Activated CD4-positive, alpha-beta T cell treated with anti-CD3 and anti-CD28 coated beads, Interleukin-2, amount 10 ng/mL, durations not matched to agents 24 days and 14 days (primary cell): ENCODE data around the gene HPS1. TPM values are rescaled to one million over a fixed set of nuclear protein-coding genes. Genes with fewer than 3 reads are reported as not detected.

Source experiments
- DNase-seq: peaks from one replicate; pipeline ENCODE4 v3.0.0; 2022
- H3K27ac Mint-ChIP-seq: one replicate; pipeline ENCODE4 v1.8.0; 2022; ENCODE audit warnings: mild to moderate bottlenecking, mixed read lengths
- H3K27me3 Mint-ChIP-seq: one replicate; pipeline ENCODE4 v1.8.0; 2022; ENCODE audit warnings: mixed read lengths
- H3K36me3 Mint-ChIP-seq: one replicate; pipeline ENCODE4 v1.8.0; 2022; ENCODE audit warnings: low read depth, mild to moderate bottlenecking, mixed read lengths
- H3K4me1 Mint-ChIP-seq: one replicate; pipeline ENCODE4 v1.8.0; 2021; ENCODE audit warnings: mixed read lengths
- H3K4me3 Mint-ChIP-seq: one replicate; pipeline ENCODE4 v1.8.0; 2022; ENCODE audit warnings: mild to moderate bottlenecking, moderate library complexity, mixed read lengths
- H3K9me3 Mint-ChIP-seq: one replicate; pipeline ENCODE4 v1.8.0; 2021; ENCODE audit warnings: mixed read lengths
- intact Hi-C: fragments of 100-400 bp; cut with micrococcal nuclease; formaldehyde crosslinking; loops from one replicate; pipeline ENCODE4 v1.15.1; 2023
- total RNA-seq: library from RNA; stranded (reverse); gene quantifications from 2 replicates; pipeline ENCODE4 v1.2.3, GENCODE V29; 2022

Gene HPS1
- total RNA-seq, 1 donor from 2014 or later: 58.6 TPM

DNA sequence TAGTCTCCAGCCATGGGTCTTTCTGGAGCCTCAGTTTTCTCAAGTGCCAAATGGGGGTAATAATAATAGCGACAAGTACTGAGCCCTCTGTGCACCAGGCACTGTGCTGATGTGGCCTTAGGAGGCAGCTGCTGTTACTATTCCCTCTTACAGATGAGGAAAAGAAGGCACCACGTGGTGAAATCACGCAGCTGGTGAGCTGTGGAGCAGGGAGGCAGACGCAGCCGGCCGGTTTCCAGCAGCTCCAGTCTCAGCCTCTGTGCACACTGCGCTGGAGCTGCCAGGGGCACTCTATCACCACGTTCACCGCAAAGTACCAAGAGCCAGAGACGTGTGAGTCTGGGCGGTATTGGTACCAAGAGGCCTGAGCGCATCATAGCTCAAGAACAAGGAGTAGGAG lies 41.3 kb downstream of the HPS1 start:
- no peaks in the 10 kb centered on the region for H3K36me3 Mint-ChIP-seq
- intact Hi-C loops: no loop called here
- H3K4me3 Mint-ChIP-seq: no peak overlapping the region

DNA sequence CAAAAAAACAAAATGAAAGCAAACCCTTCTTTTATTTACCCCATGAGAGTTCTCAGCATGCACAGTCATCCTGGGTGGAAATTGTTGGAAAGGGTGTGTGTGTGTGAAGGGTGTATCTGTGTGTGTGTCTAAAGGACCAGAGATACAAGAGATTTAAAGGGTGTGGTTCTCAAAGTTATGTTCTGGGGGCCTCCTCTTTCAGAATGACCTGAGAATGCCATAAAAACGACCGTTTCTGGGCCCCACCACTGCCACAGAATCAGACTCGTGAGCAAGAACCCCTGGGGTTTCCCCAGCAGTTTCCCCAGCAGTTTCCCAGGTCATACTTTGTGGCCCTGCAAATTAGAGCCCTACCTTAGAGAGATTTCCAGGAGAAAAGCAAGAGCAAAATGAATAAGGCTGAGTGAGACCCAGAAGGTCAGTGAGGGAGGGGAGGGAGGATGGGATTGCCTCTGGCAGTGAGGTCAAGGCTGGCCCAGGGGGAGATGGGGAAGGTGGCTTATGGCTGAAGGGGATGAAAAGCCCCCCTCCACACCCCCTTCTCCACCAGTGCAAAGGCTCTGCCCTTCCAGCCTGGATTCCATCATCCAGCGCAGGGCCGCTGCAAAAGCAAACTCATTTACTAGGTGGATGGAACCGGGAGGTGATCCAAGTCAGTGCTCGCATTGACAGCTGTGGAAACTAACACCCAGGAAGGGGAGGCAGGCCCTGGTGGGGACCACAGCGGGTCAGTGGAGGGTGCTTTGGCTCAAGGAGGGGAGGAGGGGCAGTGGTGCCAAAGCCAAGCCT lies 42.0 kb downstream of the HPS1 start:
- intact Hi-C loops: no loop called here
- Mint-ChIP-seq H3K27ac (peak overlapping the region; percentile 77), H3K4me3 (peak overlapping the region; percentile 31), H3K36me3 (no peaks in the 10 kb centered on the region), H3K27me3 (no peaks in the 10 kb centered on the region), H3K4me1 (peaks cover 12% of the 10 kb centered on the region), H3K9me3 (no peaks in the 10 kb centered on the region)
- no peak for DNase-seq

More for the DNA sequence above, 41.3 kb downstream of the HPS1 start:
- Mint-ChIP-seq H3K9me3 (no peaks in the 10 kb centered on the region), H3K4me1 (peaks cover 12% of the 10 kb centered on the region), H3K27ac (no peak overlapping the region), H3K27me3 (no peaks in the 10 kb centered on the region)
- DNase-seq: no peak

GRCh38 chr10:98403812-98404504 lies 42.8 kb downstream of the HPS1 start:
- Mint-ChIP-seq H3K27me3 (no peaks in the 10 kb centered on the region), H3K4me1 (peaks cover 12% of the 10 kb centered on the region), H3K36me3 (no peaks in the 10 kb centered on the region), H3K4me3 (no peak overlapping the region), H3K9me3 (no peaks in the 10 kb centered on the region), H3K27ac (no peak overlapping the region)
- no peak for DNase-seq
- intact Hi-C loops: no loop called here

- intact Hi-C loops: no loop called here
- no peak overlapping the region for H3K4me3 Mint-ChIP-seq
Observed at GRCh38 chr10:98402931-98403718, 43.6 kb downstream of the HPS1 start.

GRCh38 chr10:98402478-98402877 lies 44.3 kb downstream of the HPS1 start:
- H3K36me3 Mint-ChIP-seq: no peaks in the 10 kb centered on the region
- peaks cover 12% of the 10 kb centered on the region for H3K4me1 Mint-ChIP-seq
- H3K27me3 Mint-ChIP-seq: no peaks in the 10 kb centered on the region
- H3K4me3 Mint-ChIP-seq: no peak overlapping the region
- H3K27ac Mint-ChIP-seq: no peak overlapping the region
- DNase-seq: no peak
- intact Hi-C loops: no loop called here
- no peaks in the 10 kb centered on the region for H3K9me3 Mint-ChIP-seq

More at GRCh38 chr10:98402931-98403718, 43.6 kb downstream of the HPS1 start:
- H3K9me3 Mint-ChIP-seq: no peaks in the 10 kb centered on the region
- peaks cover 12% of the 10 kb centered on the region for H3K4me1 Mint-ChIP-seq
- no peak overlapping the region for H3K27ac Mint-ChIP-seq
- no peak for DNase-seq
- no peaks in the 10 kb centered on the region for H3K36me3 Mint-ChIP-seq
- no peaks in the 10 kb centered on the region for H3K27me3 Mint-ChIP-seq

- Mint-ChIP-seq H3K27me3 (no peaks in the 10 kb centered on the region), H3K27ac (no peak overlapping the region), H3K4me3 (no peak overlapping the region), H3K36me3 (no peaks in the 10 kb centered on the region), H3K9me3 (no peaks in the 10 kb centered on the region), H3K4me1 (peaks cover 12% of the 10 kb centered on the region)
- intact Hi-C loops: no loop called here
- DNase-seq: no peak
Observed at GRCh38 chr10:98400482-98400881, 46.3 kb downstream of the HPS1 start.

DNA sequence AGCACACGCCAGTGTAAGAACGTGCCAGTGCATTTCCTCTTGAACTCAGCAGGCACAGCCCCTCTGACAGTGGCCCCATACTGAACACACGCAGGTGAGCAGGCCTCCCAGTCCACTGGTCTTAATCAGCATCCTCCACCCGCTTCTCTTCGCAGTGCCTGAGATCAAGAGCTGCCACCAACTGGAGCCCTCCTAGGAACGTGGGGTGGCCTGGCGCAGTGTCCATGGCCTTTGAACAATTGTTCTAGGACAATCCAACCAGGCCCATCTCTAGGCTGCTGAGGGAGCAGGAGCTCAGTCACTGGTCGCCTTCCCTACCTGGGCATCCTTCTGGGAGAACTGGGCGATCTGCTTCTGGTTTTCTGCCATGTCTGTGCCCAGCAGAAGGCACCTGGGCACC lies 47.0 kb downstream of the HPS1 start:
- Mint-ChIP-seq H3K36me3 (no peaks in the 10 kb centered on the region), H3K27ac (no peak overlapping the region), H3K4me3 (no peak overlapping the region), H3K9me3 (no peaks in the 10 kb centered on the region), H3K27me3 (no peaks in the 10 kb centered on the region), H3K4me1 (peaks cover 11% of the 10 kb centered on the region)
- DNase-seq: no peak
- intact Hi-C loops: no loop called here

GRCh38 chr10:98397089-98397600 lies 49.6 kb downstream of the HPS1 start:
- Mint-ChIP-seq H3K27ac (no peak overlapping the region), H3K27me3 (no peaks in the 10 kb centered on the region), H3K36me3 (no peaks in the 10 kb centered on the region), H3K4me1 (no peaks in the 10 kb centered on the region), H3K4me3 (no peak overlapping the region), H3K9me3 (no peaks in the 10 kb centered on the region)
- DNase-seq: no peak
- intact Hi-C loops: no loop called here

DNA sequence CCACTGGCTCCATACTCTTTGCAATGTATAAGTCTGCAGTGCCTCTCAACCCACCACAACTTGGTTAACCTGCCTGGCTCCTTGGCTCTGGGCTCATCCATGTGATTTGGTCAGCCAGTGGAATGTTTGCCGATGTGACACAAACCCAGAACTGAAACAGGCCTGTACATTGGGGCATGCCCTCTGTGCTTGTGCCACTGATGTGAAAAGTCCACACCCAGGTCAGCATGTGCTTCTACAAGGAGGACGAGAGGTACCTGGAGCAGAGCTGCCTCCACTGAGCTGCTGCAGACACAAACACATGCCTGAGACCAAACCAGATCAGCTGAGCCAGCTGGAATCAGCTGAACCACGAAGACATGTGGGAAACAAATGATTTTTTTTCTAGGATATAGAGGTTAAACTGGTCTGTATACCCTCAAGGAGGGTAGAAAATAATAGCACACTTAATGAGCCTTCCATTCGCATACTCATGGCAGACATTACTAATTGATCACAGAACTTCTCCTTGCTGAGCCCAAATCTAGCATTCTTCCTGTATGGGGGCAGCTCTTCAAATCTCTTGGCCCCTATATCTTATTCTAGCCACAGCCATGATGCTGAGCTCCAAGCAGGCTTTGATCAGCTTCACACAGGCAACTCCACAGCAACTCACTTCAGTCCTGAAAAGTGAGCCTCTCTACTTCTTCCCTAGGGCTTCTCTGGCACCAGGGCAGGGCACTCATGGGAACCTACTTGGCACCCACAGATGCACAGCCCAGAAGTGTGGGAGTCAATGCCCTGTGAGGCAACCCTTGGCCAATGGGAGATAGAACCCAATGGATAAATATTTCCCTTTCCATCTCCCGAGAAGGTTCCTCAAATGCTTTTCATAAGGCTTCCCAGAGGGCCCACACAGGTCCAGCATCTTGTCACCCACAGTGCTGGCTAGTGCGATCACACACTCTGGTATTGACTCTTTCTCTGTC lies 50.4 kb downstream of the HPS1 start:
- H3K27me3 Mint-ChIP-seq: no peaks in the 10 kb centered on the region
- peaks cover 3% of the 10 kb centered on the region for H3K4me1 Mint-ChIP-seq
- intact Hi-C loops: no loop called here
- no peaks in the 10 kb centered on the region for H3K9me3 Mint-ChIP-seq
- H3K27ac Mint-ChIP-seq: no peak overlapping the region
- DNase-seq: no peak
- H3K4me3 Mint-ChIP-seq: no peak overlapping the region
- H3K36me3 Mint-ChIP-seq: no peaks in the 10 kb centered on the region

DNA sequence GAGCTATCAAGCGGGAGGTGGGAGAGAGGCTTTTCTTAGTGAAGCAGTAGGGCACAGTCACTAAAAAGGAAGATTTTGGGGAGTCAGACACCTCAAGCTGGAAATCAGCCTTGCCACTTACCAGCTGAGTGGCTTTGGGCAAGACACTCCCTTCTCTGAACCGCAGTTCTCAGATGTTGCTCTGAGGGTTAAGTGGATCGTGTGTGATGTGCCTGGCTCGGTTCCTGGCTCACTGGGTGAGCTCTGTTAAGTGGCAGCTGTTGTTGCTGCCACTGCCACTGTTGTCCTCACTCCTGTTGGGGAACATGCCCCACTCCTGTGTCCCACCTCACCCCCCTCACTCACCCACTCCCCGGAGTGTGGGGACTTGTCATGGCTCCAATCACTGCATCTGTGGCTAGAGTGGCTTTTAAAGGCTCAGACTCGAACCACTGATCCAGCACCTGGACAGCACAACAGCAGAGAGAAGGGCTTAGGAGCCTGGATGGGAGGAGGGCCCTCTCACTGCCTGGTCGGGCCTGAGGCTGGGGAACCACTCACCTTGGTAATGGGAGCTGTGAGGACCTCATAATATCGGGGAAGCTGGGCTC lies 51.8 kb downstream of the HPS1 start:
- DNase-seq: no peak
- intact Hi-C loops: no loop called here
- Mint-ChIP-seq H3K27me3 (no peaks in the 10 kb centered on the region), H3K9me3 (no peaks in the 10 kb centered on the region), H3K4me1 (peaks cover 8% of the 10 kb centered on the region), H3K4me3 (no peak overlapping the region), H3K36me3 (no peaks in the 10 kb centered on the region), H3K27ac (no peak overlapping the region)

DNA sequence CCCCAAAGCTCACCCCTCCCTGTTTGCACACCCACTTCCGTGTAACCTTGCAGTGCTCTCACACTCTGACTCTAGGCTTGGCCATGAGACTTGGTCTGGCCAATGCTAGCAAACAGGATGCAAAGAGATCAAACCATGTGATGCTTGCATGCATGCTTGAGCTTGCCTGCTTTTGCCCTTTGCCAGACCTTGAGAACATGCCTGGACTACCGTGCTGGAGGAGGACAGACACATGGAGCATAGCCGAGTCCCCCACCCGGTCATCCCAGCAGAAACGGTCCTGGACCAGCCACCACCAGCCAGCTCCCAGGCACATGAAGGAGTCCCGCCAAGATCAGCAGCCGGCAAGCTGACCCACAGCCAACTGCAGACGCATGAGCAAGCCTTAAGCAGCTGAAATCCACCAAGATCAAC lies 55.1 kb downstream of the HPS1 start:
- no peak overlapping the region for H3K27ac Mint-ChIP-seq
- H3K9me3 Mint-ChIP-seq: no peaks in the 10 kb centered on the region
- intact Hi-C loops: no loop called here
- H3K36me3 Mint-ChIP-seq: no peaks in the 10 kb centered on the region
- H3K27me3 Mint-ChIP-seq: no peaks in the 10 kb centered on the region
- DNase-seq: no peak
- H3K4me3 Mint-ChIP-seq: no peak overlapping the region
- peaks cover 8% of the 10 kb centered on the region for H3K4me1 Mint-ChIP-seq

- peak; percentile 63 for DNase-seq
- H3K27ac Mint-ChIP-seq: no peak overlapping the region
- intact Hi-C loops: no loop called here
Observed at GRCh38 chr10:98391065-98391464, 55.7 kb downstream of the HPS1 start.

GRCh38 chr10:98390406-98390805 lies 56.3 kb downstream of the HPS1 start:
- no peak for DNase-seq
- no peak overlapping the region for H3K27ac Mint-ChIP-seq
- H3K36me3 Mint-ChIP-seq: no peaks in the 10 kb centered on the region
- H3K27me3 Mint-ChIP-seq: no peaks in the 10 kb centered on the region
- H3K9me3 Mint-ChIP-seq: no peaks in the 10 kb centered on the region
- intact Hi-C loops: no loop called here
- no peak overlapping the region for H3K4me3 Mint-ChIP-seq
- peaks cover 8% of the 10 kb centered on the region for H3K4me1 Mint-ChIP-seq

More at GRCh38 chr10:98391065-98391464, 55.7 kb downstream of the HPS1 start:
- Mint-ChIP-seq H3K36me3 (no peaks in the 10 kb centered on the region), H3K4me3 (peak overlapping the region; percentile 45), H3K9me3 (no peaks in the 10 kb centered on the region), H3K4me1 (peaks cover 8% of the 10 kb centered on the region), H3K27me3 (no peaks in the 10 kb centered on the region)
